Measurements from ENCODE around the gene SPEM1.

The SPEM1 gene

GRCh38 chr17:7389924-7390910, 29.9 kb upstream of the SPEM1 start:
- Histone ChIP-seq H3K9ac (ENCODE audit: low read depth, low read length) (no peak overlapping the region), H3K27me3 (ENCODE audit: control insufficient read depth, insufficient read depth, low read length) (no peaks in the 10 kb centered on the region), H3K4me1 (ENCODE audit: control insufficient read depth, insufficient read depth, low read length) (no peaks in the 10 kb centered on the region), H3K36me3 (ENCODE audit: control insufficient read depth, insufficient read depth, low read length) (peaks cover 17% of the 10 kb centered on the region), H3K4me3 (ENCODE audit: low read depth, low read length) (no peak overlapping the region), H3K9me3 (ENCODE audit: control insufficient read depth, insufficient read depth, low read length) (no peaks in the 10 kb centered on the region)

- Histone ChIP-seq H3K9me3 (ENCODE audit: control insufficient read depth, insufficient read depth, low read length) (no peaks in the 10 kb centered on the region), H3K4me3 (ENCODE audit: low read depth, low read length) (no peak overlapping the region), H3K36me3 (ENCODE audit: control insufficient read depth, insufficient read depth, low read length) (peaks cover 17% of the 10 kb centered on the region), H3K9ac (ENCODE audit: low read depth, low read length) (no peak overlapping the region), H3K27me3 (ENCODE audit: control insufficient read depth, insufficient read depth, low read length) (peaks cover 2% of the 10 kb centered on the region), H3K4me1 (ENCODE audit: control insufficient read depth, insufficient read depth, low read length) (no peaks in the 10 kb centered on the region)
Observed at GRCh38 chr17:7391307-7391706, 28.8 kb upstream of the SPEM1 start.

- H3K4me1 ChIP-seq (ENCODE audit: control insufficient read depth, insufficient read depth, low read length) = no peaks in the 10 kb centered on the region
- H3K9me3 ChIP-seq (ENCODE audit: control insufficient read depth, insufficient read depth, low read length) = no peaks in the 10 kb centered on the region
- peak overlapping the region; percentile 81 for H3K4me3 ChIP-seq (ENCODE audit: low read depth, low read length)
- H3K27me3 ChIP-seq (ENCODE audit: control insufficient read depth, insufficient read depth, low read length) = peaks cover 2% of the 10 kb centered on the region
- no peak overlapping the region for H3K9ac ChIP-seq (ENCODE audit: low read depth, low read length)
- peaks cover 17% of the 10 kb centered on the region for H3K36me3 ChIP-seq (ENCODE audit: control insufficient read depth, insufficient read depth, low read length)
Observed at GRCh38 chr17:7392696-7393612, 27.2 kb upstream of the SPEM1 start.

- Histone ChIP-seq H3K4me1 (ENCODE audit: control insufficient read depth, insufficient read depth, low read length) (no peaks in the 10 kb centered on the region), H3K36me3 (ENCODE audit: control insufficient read depth, insufficient read depth, low read length) (peaks cover 17% of the 10 kb centered on the region), H3K9me3 (ENCODE audit: control insufficient read depth, insufficient read depth, low read length) (no peaks in the 10 kb centered on the region), H3K4me3 (ENCODE audit: low read depth, low read length) (peak overlapping the region; percentile 81), H3K27me3 (ENCODE audit: control insufficient read depth, insufficient read depth, low read length) (peaks cover 2% of the 10 kb centered on the region), H3K9ac (ENCODE audit: low read depth, low read length) (no peak overlapping the region)
Observed at GRCh38 chr17:7393613-7394451, 26.3 kb upstream of the SPEM1 start.

GRCh38 chr17:7394452-7395191, 25.5 kb upstream of the SPEM1 start, which contains the start of gene PLSCR3:
TSS of gene PLSCR3 (minus strand) at chr17:7394525. CDS start at chr17:7394110, 415 bp downstream.
- Histone ChIP-seq H3K36me3 (ENCODE audit: control insufficient read depth, insufficient read depth, low read length) (peaks cover 13% of the 10 kb centered on the region), H3K4me1 (ENCODE audit: control insufficient read depth, insufficient read depth, low read length) (no peaks in the 10 kb centered on the region), H3K9ac (ENCODE audit: low read depth, low read length) (no peak within 1 kb of the TSS), H3K9me3 (ENCODE audit: control insufficient read depth, insufficient read depth, low read length) (no peaks in the 10 kb centered on the region), H3K4me3 (ENCODE audit: low read depth, low read length) (peak within 1 kb of the TSS; percentile 81), H3K27me3 (ENCODE audit: control insufficient read depth, insufficient read depth, low read length) (peaks cover 2% of the 10 kb centered on the region)

GRCh38 chr17:7396147-7396546, 24.0 kb upstream of the SPEM1 start:
- H3K9ac ChIP-seq (ENCODE audit: low read depth, low read length) = no peak overlapping the region
- H3K9me3 ChIP-seq (ENCODE audit: control insufficient read depth, insufficient read depth, low read length) = no peaks in the 10 kb centered on the region
- H3K4me1 ChIP-seq (ENCODE audit: control insufficient read depth, insufficient read depth, low read length) = no peaks in the 10 kb centered on the region
- H3K4me3 ChIP-seq (ENCODE audit: low read depth, low read length) = no peak overlapping the region
- peaks cover under 1% of the 10 kb centered on the region for H3K36me3 ChIP-seq (ENCODE audit: control insufficient read depth, insufficient read depth, low read length)
- H3K27me3 ChIP-seq (ENCODE audit: control insufficient read depth, insufficient read depth, low read length) = peaks cover 2% of the 10 kb centered on the region

GRCh38 chr17:7398612-7399011, 21.5 kb upstream of the SPEM1 start:
- H3K9me3 ChIP-seq (ENCODE audit: control insufficient read depth, insufficient read depth, low read length) = no peaks in the 10 kb centered on the region
- no peaks in the 10 kb centered on the region for H3K4me1 ChIP-seq (ENCODE audit: control insufficient read depth, insufficient read depth, low read length)
- no peak overlapping the region for H3K9ac ChIP-seq (ENCODE audit: low read depth, low read length)
- peaks cover 2% of the 10 kb centered on the region for H3K27me3 ChIP-seq (ENCODE audit: control insufficient read depth, insufficient read depth, low read length)
- H3K4me3 ChIP-seq (ENCODE audit: low read depth, low read length) = no peak overlapping the region
- no peaks in the 10 kb centered on the region for H3K36me3 ChIP-seq (ENCODE audit: control insufficient read depth, insufficient read depth, low read length)

GRCh38 chr17:7403043-7403726, 16.9 kb upstream of the SPEM1 start:
- Histone ChIP-seq H3K4me3 (ENCODE audit: low read depth, low read length) (peak overlapping the region; percentile 83), H3K9ac (ENCODE audit: low read depth, low read length) (peak overlapping the region; percentile 9), H3K27me3 (ENCODE audit: control insufficient read depth, insufficient read depth, low read length) (peaks cover 2% of the 10 kb centered on the region), H3K36me3 (ENCODE audit: control insufficient read depth, insufficient read depth, low read length) (peaks cover 3% of the 10 kb centered on the region), H3K4me1 (ENCODE audit: control insufficient read depth, insufficient read depth, low read length) (peaks cover 4% of the 10 kb centered on the region), H3K9me3 (ENCODE audit: control insufficient read depth, insufficient read depth, low read length) (no peaks in the 10 kb centered on the region)

GRCh38 chr17:7403727-7403976, 16.5 kb upstream of the SPEM1 start:
- no peak overlapping the region for H3K9ac ChIP-seq (ENCODE audit: low read depth, low read length)
- peaks cover 2% of the 10 kb centered on the region for H3K27me3 ChIP-seq (ENCODE audit: control insufficient read depth, insufficient read depth, low read length)
- peaks cover 5% of the 10 kb centered on the region for H3K4me1 ChIP-seq (ENCODE audit: control insufficient read depth, insufficient read depth, low read length)
- no peaks in the 10 kb centered on the region for H3K9me3 ChIP-seq (ENCODE audit: control insufficient read depth, insufficient read depth, low read length)
- peak overlapping the region; percentile 83 for H3K4me3 ChIP-seq (ENCODE audit: low read depth, low read length)
- peaks cover 6% of the 10 kb centered on the region for H3K36me3 ChIP-seq (ENCODE audit: control insufficient read depth, insufficient read depth, low read length)

GRCh38 chr17:7403977-7404736, 16.0 kb upstream of the SPEM1 start, which contains the start of gene TMEM256:
TSS of gene TMEM256 (minus strand) at chr17:7404097. CDS start at chr17:7404084, 13 bp downstream.
- H3K9me3 ChIP-seq (ENCODE audit: control insufficient read depth, insufficient read depth, low read length) = no peaks in the 10 kb centered on the region
- peak within 1 kb of the TSS; percentile 88 for H3K4me3 ChIP-seq (ENCODE audit: low read depth, low read length)
- H3K4me1 ChIP-seq (ENCODE audit: control insufficient read depth, insufficient read depth, low read length) = peaks cover 7% of the 10 kb centered on the region
- H3K36me3 ChIP-seq (ENCODE audit: control insufficient read depth, insufficient read depth, low read length) = peaks cover 12% of the 10 kb centered on the region
- H3K27me3 ChIP-seq (ENCODE audit: control insufficient read depth, insufficient read depth, low read length) = peaks cover 5% of the 10 kb centered on the region
- H3K9ac ChIP-seq (ENCODE audit: low read depth, low read length) = peak within 1 kb of the TSS; percentile 9

Data from iPS-15b (cell line).